SU-DHL-6 (cell line): ENCODE results near the gene RAP1A.

Experiments
- EZH2phosphoT487 ChIP-seq: fragments of 200-600 bp; sonication (generic), shearing (Covaris generic); conservative IDR thresholded peaks from 2 replicates; pipeline ENCODE4 v1.6.1; 2018; ENCODE audit warnings: mild to moderate bottlenecking, antibody characterized with exemption, low read length, moderate library complexity, mixed read lengths
- TF ChIP-seq, protein P1 (sequence below): fragments of 200-600 bp; sonication (generic); IDR thresholded peaks from one replicate; pipeline ENCODE4 v1.5.1; 2017; ENCODE audit warnings: antibody characterized with exemption, mild to moderate bottlenecking, low read length, moderate library complexity; ENCODE audit not compliant: insufficient read depth, poor library complexity, severe bottlenecking

DNA sequence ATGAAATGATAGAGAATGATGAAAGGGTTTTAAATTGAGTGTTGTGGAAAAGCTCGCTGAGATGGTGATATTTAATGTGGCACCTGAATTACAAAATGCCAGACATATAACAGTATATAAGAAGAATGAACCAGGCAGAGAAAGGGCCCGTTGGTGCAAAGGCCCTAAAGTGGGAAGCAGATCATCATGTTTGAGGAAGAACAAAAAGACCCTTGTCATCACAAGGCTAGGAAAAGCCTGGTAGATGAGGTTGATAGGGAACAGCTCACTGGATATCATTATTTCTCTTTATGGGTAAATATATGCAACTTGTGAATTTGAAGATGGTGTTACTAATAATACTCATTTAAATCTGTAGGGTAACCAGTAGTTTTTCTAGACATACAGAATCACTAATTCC, 11.0 kb downstream of the RAP1A start:
- TF ChIP-seq, protein P1, sequence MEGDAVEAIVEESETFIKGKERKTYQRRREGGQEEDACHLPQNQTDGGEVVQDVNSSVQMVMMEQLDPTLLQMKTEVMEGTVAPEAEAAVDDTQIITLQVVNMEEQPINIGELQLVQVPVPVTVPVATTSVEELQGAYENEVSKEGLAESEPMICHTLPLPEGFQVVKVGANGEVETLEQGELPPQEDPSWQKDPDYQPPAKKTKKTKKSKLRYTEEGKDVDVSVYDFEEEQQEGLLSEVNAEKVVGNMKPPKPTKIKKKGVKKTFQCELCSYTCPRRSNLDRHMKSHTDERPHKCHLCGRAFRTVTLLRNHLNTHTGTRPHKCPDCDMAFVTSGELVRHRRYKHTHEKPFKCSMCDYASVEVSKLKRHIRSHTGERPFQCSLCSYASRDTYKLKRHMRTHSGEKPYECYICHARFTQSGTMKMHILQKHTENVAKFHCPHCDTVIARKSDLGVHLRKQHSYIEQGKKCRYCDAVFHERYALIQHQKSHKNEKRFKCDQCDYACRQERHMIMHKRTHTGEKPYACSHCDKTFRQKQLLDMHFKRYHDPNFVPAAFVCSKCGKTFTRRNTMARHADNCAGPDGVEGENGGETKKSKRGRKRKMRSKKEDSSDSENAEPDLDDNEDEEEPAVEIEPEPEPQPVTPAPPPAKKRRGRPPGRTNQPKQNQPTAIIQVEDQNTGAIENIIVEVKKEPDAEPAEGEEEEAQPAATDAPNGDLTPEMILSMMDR: no peak
- TF ChIP-seq EZH2phosphoT487: no peak
